ENCODE measurements around the gene CENPX.

Gene CENPX

DNA sequence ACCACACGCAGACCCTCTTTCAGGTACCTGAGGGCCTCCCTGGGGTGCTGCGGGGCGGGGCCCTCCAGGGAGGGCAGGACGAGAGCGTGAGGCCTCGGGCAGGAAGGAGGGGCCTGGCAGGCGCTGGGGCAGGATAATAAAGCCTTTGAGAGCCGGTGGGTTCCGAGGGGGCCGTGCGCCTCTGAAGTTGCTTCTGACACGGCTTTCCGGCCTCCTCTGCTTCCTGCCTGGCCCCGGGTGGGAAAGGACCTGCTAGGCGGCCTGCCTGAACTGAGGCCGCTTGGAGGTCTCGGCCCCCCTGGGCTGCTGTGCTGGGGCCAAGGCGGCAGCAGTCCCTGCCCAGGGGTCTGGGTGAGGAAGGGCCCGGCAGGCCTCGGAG is 10.4 kb downstream of the CENPX start:
- DNase-seq (ENCODE audit: low read depth in 2 of 2) = no peak

DNA sequence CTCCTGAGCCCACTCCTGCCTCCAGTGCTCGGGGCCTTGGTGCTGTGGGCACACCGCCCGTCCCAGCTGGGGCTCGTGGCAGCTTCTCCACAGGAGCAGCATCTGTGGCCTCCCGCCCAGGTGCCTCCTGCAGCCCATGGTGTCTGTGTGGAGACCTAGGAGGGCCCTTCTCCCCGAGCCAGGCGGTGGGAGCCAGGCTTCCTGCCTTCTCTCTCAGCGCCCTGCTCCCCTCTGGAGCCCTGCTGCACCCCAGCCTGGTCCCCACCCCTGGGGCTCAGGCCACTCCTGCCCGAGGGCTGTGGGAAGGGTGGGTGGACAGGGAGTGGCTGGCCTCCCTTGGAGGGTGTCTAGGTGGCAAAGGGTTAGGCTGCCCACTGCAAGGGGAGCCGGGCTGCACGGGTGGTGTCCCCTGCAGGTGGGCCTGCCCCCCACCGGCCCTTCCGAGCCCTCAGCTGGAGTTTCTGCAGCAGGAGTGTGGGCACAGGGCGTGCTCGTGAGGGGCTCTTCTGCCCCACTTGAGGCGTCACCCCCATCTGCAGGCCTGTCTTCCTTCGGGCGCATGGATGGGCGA is 11.0 kb downstream of the CENPX start:
- DNase-seq (ENCODE audit: low read depth in 2 of 2) = no peak

DNA sequence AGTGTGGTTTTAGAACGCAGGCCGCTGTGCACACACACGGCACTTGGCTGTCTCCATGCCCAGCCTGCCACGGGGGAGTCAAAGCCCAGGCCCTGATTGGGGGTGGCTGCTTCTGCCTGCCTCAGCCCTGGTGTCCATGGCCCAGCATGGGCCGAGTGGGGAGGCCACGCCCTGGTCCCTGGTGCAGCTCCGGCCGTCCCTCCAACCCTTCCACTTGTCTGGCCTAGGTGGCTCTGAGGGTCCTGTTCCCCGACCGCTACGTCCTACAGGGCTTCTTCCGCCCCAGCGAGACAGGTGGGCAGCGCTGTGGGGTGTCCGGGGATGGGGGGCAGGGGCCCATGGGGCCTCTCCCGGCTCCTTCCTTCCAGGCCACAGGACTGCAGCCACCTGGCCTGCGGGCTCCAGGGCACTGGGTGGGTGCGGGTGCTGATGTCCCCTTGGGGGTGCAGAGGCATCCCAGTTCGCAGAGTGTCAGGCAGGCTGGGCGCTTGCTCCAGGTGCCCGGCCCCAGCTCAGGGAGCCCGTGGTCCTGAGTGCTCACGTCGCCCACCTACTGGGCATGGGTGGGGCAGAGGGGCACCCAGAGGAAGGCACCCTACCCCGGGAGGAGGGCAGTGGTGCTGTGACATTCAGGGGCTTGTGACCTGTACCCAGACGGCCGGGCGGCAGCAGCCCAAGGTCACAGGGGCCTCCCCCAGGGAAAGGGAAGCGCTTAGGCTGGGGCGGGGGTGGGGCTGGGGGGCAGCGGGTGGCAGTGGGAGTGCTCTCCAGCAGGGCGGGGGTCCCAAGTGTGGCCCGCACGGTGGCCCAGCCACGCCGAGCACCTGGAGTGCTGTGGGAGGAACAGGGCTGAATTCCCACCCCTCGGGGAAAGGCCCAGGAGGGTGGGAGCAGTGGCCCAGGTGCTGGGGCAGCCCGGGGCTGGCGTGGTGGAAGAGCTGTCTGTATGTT is 11.8 kb downstream of the CENPX start:
- DNase-seq (ENCODE audit: low read depth in 2 of 2) = no peak

DNA sequence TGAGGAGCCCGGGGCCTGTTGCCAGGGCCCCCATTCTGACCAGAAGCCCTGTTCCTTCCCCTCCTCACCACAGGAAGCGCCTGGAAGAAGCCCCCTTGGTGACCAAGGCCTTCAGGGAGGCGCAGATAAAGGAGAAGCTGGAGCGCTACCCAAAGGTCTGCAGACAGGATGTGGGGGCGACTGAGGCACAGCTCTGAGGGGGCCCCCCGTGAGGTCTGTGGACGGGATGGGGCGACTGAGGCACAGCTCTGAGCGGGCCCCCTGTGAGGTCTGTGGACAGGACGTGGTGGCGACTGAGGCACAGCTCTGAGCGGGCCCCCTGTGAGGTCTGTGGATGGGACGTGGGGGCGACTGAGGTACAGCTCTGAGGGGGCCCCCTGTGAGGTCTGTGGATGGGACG is 13.3 kb downstream of the CENPX start:
- no peak for DNase-seq (ENCODE audit: low read depth in 2 of 2)

DNA sequence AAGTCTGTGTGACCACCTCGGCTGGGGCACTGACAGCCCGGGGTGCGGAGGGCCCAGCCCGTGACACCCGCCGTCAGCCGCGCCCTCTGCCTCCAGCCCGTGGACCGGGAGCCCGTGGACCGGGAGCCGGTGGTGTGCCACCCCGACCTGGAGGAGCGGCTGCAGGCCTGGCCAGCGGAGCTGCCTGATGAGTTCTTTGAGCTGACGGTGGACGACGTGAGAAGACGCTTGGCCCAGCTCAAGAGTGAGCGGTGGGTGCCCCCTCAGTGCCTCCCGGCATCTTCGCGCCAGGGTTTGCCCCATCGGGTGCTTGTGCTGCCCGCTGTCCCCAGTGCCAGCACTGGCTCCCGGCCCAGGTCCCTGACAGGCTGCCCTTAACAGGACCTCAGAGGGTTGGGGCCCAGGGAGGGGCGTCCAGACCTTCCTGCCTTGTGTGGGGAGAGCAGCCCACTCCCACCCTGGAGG is 13.7 kb downstream of the CENPX start:
- no peak for DNase-seq (ENCODE audit: low read depth in 2 of 2)

DNA sequence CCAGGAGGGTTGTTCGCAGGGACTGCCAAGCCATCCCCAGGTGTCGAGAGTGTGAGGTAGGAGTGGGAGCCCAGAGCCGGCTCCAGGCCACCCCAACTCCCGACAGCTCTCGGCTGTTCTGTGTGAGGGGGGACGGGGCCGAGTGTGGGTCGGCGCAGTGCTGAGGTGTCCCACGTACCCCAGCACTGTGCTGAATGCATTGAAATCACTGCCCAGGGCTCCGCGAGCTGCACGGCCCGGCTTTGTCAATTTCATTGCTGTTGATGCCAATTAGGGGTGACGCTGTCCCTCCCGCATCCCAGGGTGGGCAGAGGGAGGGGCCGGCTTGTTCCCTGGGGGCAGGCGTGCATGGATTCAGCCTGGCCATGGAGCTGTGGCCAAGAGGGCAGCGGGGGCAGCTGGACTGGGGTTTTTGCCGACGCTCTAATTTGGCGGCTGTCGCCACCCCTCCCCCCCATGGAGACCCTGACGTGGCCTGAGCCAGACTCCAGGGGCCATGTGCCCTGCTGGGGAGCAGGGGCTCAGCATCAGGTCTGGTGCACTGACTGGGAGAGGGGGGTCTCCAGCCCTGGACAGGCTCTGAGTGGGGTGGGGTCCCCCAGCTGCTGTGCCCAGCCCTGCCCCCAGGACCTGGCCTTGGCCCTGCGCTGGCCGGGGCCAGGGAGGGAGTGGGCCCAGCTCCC is 14.3 kb downstream of the CENPX start:
- no peak for DNase-seq (ENCODE audit: low read depth in 2 of 2)

DNA sequence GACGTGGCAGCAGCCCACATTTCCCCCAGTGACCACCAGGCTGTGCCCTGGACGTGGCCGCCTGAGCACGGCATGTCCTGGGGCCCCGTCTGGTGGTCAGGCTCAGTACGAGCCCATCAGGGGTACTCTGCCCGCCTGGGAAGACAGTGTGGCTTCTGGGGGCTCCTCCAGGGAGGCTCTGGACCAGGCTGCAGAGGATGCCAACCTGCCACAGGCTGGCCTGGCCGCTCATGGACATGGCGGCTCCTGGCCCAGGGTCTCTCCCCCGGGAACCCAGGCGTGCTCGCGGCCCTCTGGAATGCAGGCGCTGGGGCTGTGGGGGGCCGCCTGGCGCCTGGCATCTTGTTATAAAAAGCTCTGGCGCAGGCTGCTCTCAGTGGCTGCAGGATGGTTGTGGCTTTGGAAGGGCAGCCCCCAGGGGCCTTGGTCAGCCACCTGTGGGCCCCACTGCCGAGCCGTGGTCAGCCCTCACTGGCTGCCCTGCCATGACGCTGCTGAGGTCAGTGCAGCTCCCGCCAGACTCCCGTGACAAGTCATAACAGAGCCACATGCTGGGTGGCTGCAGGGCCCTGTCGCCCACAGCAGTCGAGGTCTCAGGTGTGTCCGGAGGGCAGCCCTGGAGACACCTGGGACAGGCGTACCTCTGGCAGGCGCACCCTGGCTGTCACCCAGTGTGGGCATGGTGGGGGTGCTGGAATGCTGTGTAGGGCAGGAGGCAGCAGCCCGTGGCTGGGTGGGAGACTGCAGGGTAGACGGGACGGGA is 15.0 kb downstream of the CENPX start:
- DNase-seq (ENCODE audit: low read depth in 2 of 2) = no peak

DNA sequence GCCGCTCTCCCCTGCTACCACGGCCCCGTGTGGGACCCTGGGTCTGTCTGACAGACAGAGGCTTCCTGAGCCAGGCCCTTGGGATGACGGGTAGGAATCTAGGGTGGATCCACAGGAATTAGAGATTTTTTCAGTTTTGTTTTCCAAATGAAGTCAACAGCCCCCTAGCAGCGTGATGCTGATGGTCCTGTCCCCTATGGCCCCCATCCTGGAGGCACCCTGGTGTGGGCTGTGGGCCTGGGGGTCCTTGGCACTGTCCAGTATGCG is 15.5 kb downstream of the CENPX start:
- DNase-seq (ENCODE audit: low read depth in 2 of 2) = no peak

DNA sequence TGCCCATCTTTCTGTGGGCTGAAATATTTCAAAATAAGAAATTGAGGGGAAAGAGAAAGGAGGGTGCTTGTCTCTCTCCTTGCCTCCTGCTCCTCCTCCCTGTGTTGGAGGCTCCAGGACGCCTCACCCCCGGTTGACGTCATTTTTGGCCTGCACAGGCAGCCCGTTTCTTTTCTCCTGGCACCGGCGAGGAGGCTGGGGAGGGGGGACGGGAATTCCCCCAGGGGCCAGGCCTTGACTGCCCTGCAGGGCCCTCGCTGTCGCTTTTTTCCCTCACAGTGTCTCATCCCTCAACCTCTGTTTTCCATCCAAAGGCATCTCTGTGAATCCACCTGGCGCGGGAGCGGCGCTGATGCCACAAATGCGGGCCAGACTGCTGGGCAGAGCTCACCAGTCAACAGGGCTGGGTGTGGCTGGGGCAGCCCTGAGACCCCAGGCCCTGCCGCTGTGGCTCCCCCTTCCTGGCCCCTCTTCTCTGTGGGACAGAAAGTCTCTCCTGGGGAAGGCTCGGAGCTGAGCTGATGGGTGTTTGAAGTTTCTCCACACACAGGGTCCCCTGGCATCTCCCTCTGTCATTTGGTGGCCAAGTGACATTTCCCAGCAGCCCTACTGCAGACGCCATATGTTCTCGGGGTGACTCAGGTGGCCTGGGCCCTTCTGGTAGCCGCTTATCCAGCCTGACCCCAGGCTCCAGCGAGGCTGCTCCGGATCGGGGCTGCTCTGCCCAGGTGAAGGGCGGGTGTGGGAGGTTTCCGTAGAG is 16.0 kb downstream of the CENPX start:
- no peak for DNase-seq (ENCODE audit: low read depth in 2 of 2)

DNA sequence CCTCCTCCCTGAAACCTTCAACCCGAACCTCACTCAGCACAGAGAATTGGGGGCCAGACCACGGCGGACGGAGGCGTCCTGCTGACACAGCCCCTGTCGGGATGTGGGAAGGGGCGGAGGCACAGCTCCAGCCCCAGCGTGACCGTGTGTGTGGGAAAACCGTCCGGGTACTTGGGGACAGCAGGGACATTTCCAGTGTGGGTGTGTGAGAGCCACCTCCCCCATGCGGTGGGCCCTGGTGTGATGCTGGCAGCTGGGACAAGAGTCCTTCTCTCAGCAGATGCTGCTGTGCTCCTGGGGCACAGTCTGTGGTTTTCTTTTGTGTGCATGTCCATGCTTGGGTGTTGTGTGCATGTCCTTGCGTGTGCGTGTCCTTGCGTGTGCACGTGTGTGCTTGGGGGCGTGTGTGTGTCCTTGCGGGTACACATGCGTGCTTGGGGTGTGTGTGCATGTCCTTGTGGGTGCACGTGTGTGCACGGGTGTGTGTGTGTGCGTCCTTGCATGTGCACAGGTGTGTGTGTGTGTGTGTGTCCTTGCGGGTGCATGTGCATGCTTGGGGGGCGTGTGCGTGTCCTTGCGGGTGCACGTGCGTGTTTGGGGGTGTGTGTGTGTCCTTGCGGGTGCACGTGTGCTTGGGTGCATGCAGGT is 16.9 kb downstream of the CENPX start:
- no peak for DNase-seq (ENCODE audit: low read depth in 2 of 2)

DNA sequence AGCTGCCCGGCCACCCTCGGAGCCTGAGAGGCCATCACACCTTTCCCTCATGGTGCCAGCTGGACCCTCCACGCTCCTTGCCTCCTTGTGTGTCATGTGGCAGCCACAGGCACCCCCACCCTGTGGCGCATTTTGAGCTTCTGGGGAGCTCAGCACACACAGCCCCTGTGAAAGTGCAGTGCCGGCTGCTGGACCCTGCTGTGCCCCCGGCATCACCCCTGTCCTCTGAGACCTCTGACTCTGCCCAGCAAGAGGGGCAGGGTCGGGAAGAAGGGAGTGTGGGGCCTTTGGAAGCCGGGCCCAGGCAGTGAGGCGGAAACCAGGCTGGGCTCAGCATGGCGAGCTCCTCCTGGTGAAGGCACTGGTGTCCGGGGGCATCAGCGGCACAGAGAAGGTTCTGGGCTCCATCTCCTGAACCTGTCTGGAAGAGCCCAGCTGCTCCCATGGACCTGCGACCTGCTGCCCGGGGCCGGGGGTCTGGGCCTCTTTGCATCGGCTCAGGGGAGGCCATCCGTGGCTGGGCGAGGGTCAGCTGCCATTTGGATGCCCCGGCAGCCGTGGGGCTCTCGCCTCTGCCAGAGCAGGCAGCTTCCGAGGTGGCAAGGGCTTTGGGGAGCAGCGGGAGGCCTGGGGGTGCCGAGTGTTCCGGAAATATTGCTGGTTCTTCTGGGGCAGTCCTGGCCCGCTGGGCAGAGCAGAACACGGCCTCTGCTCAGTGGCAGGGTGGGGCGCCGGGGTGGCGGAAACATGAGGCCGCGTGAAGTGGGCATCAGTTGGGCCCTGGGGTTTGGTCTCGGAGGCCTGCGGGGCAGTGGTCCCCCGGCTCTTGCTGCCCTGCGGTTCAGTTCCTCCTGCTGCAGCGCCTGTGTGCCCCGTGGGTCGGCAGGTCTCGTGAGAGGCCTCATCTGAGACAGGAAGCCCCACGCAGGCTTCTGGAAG is 17.9 kb downstream of the CENPX start:
- DNase-seq (ENCODE audit: low read depth in 2 of 2) = no peak

DNA sequence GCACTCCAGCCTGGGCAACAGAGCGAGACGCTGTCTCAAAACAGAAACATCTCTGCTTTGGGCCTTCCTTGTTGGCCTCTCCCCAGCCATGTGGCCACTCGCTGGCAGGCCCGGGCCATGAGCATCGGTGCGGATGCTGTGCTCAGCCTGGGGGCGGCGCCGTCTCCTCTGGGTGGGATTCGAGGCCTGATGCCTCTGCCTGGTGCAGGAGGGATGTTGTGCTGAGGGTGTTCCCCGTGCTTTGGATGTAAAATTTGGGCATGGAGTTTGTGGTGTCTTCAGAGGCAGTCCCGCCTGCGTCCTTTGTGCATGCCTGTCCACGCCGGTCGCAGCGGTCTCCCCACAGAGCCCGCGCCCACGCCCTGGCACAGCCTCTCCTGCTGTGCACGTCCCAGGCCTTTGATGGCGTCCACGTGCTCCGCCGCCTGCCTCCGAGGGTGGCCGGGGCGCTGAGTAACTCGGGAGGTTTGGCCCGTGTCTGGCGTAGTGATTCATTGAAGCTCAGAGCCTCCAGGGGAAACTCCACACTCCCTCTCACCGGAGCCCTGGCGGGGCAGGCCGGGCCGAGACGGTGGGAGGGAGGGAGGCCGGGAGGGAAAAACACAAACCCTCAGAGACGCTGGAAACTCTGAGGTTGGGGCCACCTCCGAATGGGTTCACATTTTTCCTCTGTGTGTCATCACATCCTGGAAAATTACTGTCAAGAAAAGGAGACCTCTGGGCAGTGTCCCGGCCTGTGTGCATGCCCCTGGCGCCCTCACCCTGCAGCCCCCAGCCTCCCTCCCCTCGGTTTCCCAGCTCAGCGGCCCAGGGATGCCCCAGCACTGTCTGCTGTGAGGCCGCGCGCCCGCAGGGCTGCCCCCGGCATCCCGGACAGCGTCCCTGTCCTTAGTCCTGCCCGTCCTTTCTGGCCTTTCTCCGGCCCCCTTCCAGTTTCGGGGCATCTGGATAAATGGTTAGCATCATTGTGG is 19.0 kb downstream of the CENPX start:
- DNase-seq (ENCODE audit: low read depth in 2 of 2) = no peak

DNA sequence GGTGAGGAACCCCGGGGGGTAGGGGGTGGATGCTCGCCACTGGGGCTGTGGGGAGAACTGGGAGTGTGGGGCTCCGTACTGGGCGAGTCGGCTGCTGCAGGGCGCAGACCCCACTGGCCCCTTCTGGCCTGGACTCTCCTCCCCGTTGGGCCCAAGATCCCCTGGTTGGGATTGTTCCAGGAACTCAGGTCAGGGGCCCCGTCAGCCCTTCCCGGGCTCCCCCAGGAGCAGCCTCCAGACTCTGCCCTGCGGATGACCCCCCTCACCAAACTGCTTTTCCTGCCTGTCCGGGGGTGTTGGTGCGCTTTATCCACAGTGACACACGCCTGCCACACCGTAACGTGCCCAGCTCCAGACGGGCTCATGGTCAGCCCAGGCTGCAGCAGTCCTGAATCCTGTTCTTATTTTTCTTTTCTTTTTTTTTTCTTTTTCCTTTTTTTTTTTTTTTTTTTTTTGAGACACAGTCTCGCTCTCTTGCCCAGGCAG is 21.1 kb downstream of the CENPX start:
- DNase-seq (ENCODE audit: low read depth in 2 of 2) = no peak

DNA sequence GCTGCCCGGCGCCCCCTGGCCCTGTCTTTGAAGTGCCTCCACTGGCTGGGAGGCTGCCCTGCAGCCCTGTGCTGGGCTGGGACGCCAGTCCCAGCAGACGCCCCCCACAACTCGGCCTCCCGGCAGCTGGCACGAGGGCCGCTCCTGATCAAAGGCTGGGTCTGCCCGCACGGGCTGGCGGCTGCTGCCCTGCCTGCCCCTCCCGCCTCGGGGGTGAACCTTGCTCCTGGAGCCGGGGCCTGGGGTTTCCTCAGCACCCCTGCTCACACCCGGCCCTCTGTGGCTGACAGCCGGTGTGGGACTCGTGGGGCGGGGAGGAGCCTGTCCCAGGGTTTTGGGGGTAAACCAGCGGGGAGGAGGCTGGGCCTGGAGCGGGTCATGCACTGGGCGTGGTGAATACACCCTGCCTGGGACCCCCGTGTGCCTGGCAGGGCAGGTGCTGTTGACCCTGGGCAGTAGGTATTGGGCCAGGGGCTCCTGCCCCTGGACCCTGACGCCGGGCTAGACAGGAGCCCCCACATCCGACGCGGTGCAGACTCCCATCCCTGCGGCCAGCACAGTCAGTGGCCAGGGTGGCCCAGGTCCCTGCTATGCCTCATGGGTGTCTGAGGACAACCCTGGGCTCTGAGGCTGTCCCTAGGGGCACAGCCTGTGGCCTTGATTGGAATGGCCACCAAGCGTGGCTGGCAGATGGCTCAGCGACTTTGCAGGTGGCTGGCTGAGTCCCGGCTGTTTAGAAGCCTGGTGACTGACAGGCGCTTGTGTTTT is 21.7 kb downstream of the CENPX start:
- no peak for DNase-seq (ENCODE audit: low read depth in 2 of 2)

DNA sequence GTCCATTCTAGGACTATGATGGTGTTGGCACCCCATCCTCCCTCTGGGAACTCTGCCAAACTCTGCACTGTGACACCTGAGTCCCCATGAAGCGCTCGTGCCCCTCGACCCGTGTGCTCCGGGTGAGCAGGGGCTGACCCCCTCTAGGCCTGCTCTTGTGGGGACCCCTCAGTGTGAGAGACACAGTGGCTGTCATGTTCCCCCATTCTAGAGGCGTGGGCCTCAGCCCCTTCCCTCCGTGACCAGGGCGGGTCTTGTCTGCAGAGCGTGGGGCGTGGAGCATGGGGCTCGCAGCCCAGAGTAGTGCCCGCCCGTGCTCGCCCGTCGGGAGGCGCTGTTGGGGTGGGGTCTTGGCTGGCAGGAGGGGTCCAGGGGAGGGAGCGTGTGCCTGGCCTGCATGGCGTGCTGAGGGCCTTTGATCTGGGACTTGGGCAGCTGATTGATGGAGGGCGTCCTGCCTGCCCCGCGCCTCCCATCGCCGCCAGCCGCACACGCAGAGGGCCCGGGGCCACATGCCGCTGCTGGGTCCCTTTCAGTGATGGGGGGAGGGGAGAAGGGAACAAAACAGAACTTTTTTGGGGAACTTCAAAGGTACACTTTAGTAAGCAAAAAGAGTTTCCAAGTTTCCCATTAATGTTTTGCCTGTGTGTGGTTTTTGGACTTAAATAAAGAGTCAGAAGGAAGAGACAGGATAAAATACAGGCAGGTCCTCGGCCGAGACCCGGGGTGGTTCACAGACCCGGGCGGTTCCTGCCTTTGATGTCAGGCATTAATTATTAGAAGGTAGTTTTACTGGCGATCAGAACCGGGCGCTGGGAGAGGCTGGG is 22.5 kb downstream of the CENPX start:
- DNase-seq (ENCODE audit: low read depth in 2 of 2) = no peak

DNA sequence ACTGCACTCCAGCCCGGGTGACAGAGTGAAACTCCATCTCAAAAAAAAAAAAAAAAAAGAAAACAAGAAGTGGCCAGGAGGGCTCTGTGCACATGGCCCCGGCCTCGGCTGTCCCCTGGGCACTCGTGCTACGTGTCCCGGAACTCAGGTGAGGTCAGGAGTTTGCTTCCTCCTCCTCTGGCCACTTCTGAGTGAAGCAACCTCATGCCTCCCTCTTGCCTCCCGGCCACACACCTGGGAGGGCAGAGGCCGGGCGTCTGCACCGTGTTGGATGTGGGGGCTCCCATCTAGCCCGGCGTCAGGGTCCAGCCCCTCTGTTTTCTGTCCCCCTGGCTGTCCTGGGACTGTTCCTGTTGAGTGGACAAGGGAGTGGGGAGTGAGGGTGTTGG is 23.1 kb downstream of the CENPX start:
- DNase-seq (ENCODE audit: low read depth in 2 of 2) = no peak

Data from stimulated activated CD4-positive, alpha-beta T cell treated with anti-CD3 and anti-CD28 coated beads, Interleukin-12 subunit alpha, Interleukin-12 subunit beta, amount 100 ng/mL, for 24 hours (primary cell).